Stimulated activated naive CD4-positive, alpha-beta T cell (primary cell): ENCODE data around the gene RAD23B.
"Not testable (repeated sequence)": the region's sequence is repeated elsewhere in the genome, so short reads cannot be mapped to it uniquely, and the experiment has no call there.

Source experiments
- DNase-seq, 6 experiments: peaks; one replicate each; lab custom pipeline; 2025; lab: John Stamatoyannopoulos, UW

RAD23B gene

DNA sequence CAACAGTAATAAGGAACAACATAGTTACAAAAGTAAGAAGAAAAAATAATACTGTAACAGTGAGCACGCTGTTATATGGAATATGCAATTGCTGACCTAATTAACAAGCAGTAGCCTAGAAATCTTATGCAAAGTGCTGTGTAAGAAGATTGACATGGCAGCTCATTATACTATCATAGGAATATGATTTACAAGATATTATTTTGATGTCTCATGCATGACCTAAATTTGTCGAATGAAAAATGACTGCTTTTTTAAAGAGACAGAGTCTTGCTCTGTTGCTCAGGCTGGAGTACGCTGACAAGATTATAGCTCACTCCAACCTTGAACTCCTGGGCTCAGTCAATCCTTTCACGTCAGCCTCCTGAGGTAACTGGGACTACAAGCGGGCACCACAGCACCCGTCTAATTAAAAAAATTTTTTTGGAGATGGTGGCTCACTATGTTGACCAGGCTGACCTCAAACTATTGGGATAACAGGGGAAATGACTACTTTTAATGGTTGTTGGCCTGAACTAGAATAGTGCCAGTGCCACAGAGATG, 10.5 kb downstream of the RAD23B start:
- DNase-seq, result no peak

DNA sequence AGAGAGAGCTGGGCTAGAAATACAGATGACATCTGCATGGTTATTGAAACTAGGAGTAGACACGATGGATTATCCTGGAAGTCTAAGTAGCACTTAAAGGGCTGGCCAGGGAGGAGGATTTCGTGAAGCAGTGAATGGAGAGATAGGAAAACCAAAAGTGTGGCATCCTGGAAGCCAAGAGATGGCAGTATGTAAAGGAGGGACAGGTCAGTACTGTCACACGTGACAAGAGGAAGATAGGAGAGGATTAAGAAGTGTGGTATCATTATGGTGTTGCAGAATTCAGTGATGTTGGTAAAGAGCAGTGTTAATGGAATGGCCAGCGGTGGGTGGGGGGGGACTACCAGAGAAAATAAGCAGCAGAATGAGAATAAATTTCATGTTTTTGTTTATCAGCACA, 11.7 kb downstream of the RAD23B start:
- DNase-seq, result no peak

DNA sequence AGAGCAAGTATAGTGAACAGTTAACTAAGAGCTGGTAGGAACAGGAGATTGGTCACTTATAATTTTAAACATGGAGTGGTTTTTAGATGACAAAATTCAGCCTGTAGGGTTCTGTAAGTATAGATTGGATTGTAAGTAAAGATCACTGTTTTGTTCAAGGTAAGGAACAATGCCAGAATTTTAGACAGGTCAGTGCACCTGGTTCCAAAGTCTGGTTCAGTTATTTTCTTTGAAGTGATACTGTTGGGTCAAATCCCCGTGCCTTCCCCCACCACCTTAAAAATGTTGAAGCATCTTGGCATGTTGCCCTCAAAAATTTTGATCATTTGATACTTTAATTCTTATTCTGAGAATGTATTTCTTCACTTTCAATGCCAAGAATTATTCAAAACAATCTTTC, 12.9 kb downstream of the RAD23B start:
- DNase-seq, result no peak

DNA sequence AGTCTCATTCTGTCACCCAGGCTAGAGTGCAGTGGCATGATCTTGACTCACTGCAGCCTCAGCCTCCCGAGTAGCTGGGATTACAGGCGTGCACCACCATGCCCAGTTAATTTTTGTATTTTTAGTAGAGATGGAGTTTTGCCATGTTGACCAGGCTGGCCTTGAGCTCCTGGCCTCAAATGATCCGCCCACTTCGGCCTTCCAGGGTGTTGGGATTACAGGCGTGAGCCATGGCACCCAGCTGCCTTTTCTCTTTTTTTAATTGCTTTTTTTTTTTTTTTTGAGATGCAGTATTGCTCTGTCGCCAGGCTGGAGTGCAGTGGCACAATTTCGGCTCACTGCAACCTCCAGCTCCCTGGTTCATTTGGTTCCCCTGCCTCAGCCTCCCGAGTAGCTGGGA, 13.5 kb downstream of the RAD23B start:
- not testable (repeated sequence) for DNase-seq

DNA sequence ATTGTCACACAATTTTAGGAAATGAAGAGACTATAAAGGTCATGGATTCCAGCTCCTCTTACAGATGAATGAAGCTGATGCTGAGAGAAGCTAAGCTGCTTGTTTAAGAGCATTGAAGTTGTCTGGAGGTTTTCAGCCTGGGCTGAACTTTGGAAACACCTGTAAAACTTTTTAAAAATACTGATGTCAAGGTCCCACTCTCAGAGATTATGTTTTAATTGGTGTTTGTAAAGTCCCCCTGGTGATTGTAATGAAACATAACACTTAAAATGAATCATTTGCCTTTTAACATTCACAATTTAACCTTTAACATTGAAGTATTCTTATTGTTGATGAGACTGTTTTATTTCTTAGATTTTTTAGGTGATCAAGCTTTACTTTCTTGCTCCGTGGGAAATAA, 16.4 kb downstream of the RAD23B start:
- peak in 2 of 6 experiments; percentile 5 to 12 for DNase-seq

DNA sequence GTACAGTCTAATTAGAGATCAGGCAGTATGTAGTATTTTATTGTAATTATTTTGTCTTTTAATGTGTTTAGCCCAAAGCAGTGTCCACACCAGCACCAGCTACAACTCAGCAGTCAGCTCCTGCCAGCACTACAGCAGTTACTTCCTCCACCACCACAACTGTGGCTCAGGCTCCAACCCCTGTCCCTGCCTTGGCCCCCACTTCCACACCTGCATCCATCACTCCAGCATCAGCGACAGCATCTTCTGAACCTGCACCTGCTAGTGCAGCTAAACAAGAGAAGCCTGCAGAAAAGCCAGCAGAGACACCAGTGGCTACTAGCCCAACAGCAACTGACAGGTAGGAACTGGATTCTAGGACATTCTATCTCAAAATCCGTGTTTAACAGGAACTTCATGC, 23.2 kb downstream of the RAD23B start:
- DNase-seq, result no peak

DNA sequence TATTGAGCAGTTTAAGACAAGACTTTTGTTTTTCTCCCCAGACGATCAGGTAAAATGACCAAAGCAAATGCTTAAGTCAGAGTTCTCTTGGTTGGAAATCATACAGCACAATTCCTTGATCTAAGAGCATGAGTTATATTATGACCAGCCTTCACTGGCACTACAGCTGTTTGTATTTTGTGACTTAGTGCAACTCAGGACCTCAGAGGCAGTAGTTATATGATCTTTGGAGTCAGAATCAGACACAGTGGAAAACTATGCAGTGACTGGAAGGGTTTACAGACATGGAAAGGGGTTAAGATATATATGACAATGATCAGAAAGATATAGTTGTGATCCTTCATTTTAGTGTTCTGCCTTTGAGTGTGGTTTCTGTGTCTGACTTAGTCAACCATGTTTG, 24.3 kb downstream of the RAD23B start:
- DNase-seq, result no peak

DNA sequence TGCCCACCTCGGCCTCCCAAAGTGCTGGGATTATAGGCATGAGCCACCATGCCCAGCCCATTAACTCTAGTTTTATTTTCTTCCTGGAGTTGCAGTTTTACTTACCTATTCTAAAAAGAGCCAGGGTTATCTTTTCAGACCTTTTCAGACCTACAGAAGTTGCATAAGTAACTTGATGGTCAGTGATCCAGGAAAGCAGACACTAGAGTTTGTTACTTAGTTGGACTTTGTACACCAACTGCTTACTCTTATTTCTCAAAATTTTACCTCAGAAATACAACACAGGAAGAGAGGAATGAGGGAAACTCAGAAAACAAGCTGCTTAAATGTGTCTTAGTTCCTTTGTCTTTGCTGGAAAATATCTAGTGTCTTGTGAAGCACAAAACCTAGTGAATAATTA, 25.4 kb downstream of the RAD23B start:
- DNase-seq, result no peak

DNA sequence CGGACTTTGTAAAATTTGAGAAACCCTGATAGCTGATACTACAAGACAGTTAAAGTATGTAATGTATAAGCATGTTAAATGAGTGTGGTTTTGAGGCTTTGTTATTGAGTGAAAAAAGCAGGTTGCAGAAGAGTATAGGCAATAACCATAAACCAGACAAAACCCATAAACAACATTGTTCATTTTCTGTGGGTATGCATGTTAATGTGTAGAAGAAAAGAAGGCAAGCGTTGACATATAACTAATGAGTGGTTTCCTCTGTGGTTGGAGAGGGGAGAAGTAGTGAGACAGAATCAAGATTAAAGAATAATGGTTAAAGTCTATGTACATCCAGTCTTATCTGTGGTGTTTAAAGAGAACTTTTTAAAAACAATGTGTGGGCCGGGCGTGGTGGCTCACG, 26.2 kb downstream of the RAD23B start:
- DNase-seq, result peak in 1 of 6 experiments; percentile 20

DNA sequence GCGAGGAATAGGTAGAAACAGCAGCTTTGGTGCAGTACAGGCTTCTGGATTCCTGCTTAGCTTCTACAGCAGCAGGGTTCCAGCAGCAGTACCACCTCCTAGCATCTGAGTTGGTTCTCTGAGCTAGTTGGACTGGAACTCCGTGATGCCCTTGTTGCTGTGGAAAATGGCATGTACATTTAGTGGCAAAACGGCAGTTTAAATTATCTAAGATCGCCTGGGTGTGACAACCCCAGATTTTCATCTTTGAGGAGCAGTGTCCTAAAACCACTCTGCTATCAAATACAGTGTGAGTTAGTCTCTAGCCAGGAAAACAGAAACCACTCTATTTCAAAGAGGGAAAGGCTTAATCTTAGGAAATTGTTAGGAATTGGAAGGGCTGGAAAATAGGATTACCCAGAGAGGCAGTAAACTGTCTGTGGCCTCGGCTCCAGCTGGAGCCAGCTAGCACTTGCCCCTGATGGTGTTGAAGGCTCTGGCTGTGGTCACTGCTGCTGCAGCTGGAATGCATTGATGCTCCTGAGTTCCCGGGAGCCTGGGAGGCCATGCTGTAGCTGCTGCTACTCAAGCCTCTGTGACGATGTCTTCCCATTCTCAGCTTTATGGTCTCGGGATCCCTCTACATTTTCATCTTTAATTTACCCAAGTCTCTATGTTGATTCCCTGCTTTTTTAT, 29.4 kb downstream of the RAD23B start:
- DNase-seq, result no peak

DNA sequence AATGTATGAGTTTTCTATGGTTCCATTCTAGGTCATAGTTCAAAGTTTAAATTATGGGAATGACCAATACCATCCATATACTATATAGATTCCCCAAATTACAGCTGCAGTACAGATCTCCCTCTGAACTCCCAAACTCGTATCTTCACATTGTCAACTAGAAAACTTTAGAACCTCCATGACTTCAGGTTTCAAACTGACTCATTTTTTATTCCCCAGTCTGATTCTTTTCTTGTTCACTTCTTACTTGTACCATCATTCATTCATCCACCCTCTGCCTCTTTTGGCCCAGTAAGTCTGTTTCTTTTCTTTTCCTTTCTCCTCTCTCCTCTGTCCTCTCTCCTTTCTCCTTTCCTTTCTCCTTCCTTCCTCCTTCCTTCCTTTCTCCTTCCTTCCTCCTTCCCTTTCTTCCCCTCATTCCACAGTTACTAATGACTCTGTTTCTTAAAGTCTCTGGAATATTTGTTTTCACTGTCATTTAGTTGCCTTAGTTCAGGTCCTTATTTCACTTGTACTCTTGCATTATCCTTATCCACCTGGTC, 30.5 kb downstream of the RAD23B start:
- no peak for DNase-seq

DNA sequence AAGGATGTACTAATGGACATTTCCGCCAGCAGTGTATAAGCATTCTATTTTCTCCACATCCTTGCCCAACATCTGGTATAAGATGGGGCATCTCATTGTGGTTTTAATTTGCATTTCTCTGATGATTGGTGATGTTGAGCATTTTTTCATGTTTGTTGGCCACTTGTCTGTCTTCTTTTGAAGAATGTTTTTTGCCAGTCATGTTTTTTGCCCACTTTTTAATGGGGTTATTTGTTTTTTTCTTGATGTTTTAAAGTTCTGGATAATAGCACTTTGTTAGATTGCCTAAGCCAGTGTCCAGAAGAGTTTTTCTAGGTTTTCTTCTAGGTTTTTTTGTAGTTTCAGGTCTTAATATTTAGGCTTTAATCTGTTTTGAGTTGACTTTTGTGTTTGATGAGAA, 31.7 kb downstream of the RAD23B start:
- no peak for DNase-seq

DNA sequence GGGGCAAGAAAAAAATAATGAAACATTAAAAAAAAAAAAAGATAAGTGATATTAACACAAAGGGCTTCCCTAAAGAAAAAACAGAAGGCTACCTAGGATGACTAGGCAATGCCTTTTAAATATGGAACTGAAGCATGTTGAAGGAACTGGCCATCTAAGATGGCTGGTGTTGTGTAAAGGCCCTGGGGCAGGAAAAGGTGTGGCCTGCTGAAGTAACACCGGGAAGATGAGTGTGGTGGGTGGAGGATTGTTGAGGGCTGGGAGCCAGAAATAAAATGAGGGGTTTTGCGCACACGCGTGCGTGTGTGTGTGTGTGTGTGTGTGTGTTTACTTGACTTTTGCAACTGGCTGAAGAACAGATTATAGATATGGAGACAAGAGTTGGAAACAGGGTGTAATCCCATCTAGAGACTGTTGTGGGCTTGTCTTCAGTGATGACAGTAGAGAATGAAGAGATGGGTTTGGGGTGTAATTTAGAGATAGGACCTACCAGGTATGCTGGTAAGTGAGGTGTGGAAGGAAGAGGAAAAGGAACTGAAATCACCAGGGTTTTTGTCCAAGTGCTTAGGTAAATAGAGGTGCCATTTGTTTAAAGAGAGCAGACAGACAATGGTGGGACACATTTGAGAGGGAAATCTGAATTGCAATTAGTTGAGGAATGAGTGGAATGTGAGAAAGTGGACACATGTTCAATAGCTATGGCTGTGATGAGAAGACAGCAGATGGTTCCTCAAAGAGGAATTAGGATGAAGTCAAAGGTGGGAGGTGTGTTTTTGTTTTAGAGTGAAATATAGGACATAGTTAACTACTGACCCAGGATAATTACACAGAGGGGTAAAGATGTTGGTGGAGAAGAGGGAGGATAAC, 33.9 kb downstream of the RAD23B start:
- no peak for DNase-seq

DNA sequence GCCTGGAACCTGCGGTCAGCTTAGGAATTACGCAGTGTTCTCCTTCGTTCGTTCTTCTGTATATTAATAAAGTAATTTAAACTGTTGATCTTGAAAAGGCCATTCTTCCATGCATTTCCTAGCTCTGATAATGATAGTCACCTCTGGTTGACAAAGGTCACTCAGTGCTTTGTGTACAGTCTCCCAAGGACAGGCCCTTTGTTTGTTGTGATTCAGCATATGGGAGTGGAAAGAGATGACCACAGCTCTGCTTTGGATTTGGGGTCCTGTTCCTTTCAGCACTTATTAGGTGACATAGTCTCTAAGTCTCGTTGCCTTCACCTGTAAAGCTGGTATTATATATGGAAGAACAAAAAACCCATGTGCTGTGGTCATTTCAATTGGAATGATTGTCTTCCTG, 39.6 kb downstream of the RAD23B start:
- no peak for DNase-seq

DNA sequence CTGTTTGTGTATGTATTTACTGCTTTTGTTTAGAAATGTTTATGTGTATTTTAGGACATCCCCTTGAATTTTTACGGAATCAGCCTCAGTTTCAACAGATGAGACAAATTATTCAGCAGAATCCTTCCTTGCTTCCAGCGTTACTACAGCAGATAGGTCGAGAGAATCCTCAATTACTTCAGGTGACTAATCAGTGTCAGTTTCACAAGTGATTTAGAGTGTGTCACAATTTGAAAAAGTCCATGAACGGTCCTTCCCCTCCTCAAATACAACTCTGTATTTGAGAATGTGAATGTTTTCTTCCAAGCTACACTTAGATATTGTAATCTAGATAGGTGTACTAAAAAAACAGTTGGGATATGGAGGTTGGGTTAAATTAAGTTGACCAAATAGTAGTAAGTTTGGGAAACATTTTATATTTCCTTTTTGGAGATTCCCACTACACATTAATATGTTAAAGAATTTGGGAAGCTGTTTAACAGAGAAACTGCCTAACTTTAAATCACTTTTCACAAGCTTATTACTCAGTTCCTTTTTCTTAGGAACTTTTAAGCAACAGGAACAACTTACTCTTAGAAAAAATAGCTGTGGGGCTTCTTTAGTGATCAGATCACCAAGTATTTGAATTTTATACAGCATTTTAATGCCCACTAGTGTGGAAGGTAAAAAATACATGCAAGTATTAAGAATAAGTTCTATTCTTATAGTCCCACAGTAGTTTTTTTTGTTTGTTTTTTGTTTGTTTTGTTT, 40.9 kb downstream of the RAD23B start:
- no peak for DNase-seq

DNA sequence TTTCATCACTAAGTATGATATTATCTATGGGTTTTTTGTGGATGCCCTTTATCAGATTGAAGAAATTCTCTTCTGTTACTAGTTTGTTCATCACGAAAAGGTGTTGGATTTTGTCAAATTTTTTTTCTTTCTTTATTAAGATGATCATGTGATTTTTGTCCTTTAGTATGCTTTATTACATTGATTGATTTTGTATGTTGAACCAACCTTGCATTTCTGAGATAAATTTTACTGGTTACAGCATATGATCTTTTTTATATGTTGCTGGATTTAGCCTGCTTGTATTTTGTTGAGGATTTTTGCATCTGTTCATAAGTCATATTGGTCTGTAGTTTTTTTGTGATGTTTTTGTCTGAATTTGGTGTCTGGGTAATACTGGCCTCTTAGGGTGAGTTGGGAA, 42.8 kb downstream of the RAD23B start:
- DNase-seq, result no peak

DNA sequence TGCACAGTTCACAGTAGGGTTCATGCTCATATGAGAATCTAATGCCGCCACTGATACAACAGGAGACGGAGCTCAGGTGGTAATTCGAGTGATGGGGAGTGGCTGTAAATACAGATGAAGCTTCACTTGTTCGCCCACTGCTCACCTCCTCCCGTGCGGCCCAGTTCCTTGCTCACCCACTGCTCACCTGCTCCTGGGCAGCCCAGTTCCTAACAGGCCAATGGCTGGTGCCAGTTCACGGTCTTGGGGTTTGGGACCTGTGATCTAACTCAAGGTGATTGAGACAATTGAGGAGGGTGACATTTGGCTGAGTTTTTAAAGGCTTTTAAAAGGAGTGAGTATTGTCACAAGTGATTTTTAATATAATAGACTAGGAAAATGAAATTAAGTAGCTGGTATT, 45.4 kb downstream of the RAD23B start:
- no peak for DNase-seq

DNA sequence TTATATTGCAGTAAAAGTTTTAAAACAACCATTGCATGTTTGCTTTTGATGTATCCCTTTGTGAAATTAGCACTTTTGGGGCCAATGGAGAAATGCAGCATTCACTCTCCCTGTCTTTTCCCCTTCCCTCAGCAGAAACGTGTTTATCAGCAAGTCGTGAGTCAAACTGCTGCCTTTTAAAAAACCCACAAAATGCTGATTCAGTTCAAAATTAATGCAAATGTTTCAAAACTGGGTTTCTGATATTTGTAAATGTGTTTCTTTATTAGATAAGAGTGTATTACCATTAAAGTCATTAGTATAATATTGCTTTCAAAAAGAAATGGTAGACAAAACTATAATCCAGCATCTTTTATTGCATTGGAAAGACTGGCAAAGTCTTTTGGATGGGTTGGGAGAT, 47.3 kb downstream of the RAD23B start:
- no peak for DNase-seq

DNA sequence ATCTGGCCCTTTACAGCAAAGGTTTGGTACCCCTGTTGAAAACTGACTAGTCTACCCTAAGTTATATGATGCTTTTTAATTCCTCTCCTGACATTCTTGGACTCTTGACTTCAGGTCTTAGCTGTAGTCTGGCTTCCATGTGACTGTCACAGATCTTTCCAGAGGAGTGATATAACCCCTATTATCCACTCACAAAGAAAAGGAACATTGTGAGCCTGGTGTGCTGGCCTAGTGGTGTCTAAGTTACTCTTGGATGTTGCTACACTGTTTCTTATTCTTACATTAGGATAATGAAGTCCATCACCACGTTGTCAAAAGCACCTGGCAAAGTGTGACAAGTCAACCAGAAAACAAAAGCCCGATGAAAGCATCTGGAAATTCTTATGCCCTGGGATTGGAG, 49.8 kb downstream of the RAD23B start:
- no peak for DNase-seq

DNA sequence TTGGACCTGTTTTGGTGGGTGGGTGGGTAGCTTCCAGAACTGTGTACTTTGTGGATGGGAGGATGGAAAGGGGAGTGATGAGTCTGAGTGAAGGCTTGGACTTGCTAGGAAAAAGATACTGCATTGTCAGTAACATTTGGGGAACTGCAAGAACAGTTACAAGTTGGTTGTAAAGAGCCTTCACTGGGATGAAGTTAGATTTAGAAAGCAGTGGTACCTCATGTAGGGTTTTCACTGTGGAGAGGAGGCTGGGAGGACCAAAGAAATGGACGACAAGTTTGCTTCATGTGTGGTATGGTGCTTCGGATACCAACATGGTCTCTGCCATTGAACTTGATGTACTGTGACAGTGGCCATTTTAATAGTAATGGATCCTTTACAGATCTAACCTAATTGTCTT, 50.3 kb downstream of the RAD23B start:
- DNase-seq, result no peak

DNA sequence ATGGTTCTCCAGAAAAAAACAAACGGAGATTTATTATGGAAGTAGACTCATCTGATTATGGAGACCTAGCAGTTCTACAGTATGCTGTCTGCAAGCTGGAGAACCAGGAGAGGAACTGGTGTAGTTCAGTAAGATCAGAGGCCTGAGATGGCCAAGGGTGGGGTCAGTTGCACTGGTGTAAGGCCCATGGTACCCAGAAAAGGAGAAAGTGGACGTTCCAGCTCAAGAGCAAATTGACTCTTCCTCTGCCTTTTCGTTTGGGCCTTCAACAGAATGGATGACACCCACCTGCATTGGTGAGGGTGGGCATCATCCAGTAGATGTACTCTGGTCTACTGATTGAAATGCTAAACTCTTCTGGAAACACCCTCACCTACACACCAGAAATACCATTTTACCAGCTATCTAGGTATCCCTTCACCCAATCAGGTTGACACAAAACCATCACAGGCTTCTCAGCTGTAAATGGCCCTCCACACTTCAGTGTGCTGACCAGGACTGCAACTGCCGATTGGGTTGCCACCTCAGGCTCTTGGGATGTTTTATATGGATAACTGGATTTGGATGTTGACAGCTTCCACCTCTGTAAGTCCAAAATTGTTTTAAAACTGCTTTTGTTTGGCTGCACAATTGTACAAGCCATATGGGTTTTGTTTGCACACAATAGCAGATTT, 51.2 kb downstream of the RAD23B start:
- DNase-seq, result no peak

DNA sequence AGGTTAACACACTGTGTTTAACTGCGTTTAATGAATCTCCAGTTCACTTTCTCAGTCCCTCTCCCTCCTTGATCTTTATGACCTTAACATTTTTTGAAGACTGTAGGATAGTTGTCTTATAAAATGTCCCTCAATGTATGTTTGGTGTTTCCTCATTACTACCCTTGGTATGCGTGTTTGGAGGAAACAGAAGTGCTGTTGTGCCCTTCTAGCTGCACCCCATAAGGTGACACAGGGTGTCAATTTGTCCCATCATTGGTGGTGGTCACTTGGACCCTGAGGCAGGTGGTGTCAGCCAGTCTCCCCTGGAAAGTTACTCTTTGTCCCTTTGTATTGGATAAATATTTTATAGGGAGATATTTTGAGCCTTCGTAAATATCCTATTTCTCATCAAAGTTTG, 52.3 kb downstream of the RAD23B start:
- DNase-seq, result no peak
